RKO (cell line): ENCODE results near the gene ZNF275.
"Not testable (repeated sequence)": the region's sequence is repeated elsewhere in the genome, so short reads cannot be mapped to it uniquely, and the experiment has no call there.

ENCODE experiments used
- DNase-seq: peaks from one replicate; pipeline ENCODE4 v3.0.0-alpha.2; 2016; ENCODE audit warnings: low spot score

ZNF275 gene

DNA sequence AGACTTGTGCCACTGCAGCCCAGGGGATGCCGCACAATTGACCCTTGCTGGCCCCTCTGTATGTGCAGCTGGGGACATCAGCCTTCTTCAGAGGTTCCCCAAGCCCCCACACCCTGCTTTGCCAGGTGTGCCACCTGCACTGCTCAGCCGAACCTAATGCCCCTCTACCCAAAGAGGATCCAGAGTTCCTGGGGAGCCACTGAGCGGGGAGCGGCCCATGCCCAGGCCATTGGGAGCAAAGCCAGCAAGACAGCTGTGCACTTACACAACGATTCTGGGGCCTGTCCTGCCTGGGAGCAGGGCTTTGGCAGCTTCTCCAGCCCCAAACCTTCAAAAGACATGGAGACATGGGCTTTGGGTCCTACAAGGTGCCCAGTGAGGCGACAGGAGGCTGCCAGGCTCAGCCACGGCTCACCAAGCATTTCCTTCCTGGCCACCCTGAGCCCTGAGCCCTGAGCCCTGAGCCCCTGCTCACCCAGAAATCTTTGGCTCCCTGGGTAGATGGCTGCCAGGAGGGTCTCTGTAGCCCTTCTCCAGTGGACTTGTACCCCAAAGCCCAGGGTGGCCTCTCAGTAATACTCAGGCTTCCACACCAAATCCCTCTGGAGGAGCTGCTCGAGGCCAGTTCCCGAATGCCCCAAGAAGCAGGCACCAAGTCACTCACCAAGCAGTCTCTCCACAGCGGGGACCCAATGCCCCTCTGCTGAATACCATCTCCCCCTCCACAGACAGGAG lies 54.2 kb downstream of the ZNF275 start:
- DNase-seq: no peak

DNA sequence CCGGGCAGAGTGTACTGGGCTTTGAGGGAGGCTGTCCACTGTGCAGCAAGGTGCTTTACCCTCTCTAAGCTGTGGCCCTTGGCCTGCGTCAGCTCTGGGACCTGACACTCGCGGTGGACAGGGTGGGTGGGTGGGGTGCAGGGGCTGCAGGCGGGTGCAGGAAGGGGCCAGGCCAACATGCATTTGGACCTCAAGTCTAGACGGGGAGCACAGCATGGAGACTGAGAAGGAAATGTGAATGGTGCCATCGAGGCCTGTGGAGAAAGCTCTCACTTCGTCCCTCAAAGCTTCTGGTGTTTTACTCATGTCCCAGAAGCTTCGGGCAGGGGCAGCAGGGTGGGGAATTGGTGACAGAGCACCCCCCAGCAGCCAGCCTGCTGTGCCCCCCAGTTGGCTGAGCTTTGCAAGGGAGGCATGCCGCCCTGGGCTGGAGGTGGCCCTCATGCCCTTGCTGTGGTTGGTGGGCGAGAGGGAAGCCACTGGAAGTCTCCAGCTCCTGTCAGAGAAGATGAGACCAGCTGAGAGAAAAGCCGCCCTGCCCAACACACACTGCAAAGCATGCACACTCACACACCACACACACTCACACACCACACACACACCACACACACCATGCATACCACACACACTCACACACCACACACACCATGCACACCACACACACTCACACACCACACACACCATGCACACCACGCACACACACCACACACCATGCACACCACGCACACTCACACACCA lies 54.9 kb downstream of the ZNF275 start:
- DNase-seq: no peak

DNA sequence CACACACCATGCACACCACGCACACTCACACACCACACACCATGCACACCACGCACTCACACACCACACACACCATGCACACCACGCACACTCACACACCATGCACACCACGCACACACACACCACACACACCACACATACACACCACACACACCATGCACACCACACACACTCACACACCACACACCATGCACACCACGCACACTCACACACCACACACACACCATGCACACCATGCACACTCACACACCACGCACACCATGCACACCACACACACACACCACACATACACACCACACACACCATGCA lies 55.5 kb downstream of the ZNF275 start:
- DNase-seq: not testable (repeated sequence)

DNA sequence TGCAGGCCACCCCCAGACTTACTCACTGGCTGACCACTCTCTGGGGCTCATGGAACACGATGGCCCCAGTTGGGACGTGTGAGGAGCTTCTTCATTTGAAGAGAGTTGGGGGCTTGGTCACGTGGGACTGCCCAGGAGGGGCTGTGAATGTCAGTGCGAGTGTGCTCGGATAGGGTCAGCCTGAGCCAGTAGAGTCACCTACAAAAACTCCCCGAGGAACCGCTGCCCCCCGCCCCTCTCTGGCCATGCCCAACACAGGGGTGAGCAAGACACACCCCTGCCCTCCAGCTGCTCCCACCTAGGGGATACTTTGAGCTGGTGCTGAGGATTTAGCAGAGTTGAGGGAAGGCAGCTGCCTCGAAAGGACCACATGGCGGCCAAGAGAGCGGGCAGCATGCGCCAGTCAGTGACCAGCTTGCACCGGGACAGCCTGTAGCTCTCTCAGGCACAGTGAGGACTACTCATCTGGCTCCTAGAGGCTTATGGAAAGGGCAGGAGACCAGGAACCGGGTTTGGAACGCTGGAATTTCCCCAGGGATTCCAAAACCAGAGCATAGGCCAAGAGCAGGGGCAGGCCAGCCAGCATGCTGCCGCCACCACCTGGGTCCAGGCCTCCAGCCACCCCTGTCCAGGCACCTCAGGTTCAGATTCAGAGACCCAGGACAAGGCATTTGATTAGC lies 58.8 kb downstream of the ZNF275 start:
- no peak for DNase-seq

DNA sequence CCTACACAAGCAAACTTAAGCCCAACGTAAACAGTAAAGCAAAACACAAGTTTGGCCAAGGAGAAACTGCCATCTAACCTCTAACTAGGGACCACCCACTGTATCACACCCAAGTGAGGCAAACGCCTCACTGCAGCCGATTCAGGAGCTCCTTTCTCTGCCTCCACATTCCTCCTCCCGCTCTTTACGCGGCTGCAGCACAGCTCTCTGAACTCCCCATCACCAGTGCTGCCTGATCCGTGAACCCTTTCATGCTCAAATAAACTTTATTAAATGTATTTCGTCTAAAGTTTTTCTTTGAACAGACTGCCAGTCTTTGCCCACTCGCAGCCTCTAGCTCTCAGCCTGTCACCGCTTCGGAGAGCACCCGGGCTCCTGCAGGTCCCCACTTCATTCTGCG lies 60.7 kb downstream of the ZNF275 start:
- no peak for DNase-seq

DNA sequence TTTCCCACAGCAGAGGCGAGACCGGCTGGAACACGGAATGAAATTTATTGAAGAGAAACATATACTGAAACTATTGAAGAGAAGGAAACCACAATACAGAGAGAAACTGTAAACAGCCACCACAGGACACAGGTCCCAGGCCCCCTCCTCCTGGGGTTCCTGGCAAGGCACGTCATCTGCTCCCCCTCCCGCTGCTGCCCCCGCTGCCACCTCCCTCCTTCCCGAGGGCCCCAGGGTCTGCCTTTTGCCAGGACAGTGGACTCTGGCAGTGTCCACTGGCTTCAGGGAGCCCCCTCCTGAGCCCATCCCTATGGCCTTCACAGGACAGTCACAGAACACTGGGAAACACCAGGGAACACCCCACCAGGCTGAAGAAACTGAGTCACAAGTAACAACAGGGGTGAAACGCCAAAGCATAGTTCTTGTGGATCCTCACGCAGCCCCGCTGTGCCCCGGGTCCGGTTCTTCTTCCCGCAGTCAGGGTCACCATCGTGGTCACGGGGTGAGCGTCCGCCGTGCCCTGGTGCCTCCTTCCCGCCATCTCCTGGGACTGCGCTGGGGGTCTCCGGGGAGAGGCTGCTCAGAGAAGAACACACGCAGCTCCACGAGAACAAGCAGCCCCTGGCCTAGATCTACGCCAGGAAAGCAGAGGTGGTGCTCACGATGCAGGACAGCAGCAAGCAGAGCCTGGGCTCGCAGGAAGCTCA lies 61.8 kb downstream of the ZNF275 start:
- no peak for DNase-seq

DNA sequence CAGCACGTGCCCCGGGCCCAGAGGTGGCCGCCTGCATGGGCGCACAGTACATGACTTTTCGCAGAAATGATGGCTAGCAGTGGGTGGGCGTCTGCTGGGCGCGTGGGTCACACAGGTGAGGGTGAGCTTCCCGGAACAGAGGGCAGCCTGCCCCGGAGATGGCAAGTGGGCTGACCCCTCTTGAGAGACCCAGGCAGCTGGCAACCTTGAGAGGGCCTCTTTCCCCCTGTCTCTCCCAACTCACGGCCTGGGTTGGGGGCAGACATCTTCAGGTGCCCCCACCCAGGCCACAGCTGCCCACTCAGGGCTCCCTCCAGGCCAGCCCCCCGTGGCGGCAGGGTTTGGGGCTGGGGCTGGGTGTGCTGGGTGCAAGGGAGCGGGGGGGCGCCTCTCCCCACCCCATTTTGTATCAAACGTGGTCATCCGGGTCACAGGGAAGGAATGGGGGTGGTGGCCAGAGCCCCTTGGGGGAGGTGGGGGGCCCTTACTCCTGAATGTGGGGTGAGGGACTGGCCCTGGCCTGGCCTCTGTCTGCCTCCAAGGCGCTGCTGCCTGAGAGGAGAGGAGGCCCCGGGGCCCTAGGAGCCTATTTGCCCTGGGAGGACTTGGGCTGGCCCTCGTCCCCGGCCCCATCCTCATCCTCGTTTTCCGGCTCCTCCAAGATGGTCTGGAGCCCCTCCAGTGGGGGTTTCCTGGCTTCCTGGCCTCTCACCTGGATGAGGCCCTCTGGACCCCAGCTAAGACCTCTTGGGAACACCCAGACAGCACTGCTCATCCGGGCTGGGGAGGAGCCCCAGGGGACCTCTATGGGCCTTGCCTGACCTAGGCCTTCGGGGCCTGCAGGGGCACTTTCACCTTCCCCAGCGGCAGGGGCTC lies 62.6 kb downstream of the ZNF275 start:
- DNase-seq: no peak

DNA sequence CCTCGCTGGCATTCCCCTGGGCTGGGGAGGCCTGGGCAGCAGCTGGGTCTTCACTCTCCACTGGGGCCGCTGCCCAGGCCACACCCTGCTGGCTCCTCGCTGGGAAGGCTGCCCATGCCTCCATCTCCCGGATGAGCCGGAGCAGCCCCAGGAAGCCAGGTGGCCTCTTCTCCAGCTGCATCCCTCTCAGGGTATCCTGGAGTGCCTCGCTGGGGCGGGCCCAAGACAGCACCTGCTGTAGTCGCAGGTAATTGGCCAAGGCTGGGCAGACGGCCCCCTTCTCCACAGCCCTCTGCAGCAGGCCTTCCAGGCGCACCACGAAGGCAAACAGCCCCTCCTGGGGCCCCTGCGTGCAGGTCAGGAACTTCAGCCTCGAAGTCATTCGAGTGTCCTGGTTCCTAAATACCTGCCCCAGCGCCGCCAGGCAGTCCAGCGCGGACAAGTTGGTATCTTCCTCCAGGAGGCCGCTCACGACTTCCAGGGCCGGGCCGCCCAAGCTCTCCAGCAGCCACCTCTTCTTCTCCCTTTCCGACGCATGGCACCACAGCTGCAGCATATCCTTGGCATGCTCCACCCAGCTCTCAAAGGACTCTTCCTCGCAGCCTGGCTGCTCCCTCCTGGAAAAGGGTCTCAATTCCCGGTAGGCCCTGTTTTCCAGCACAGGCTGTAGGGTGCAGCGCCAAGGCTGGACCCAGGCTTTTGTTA lies 63.5 kb downstream of the ZNF275 start:
- DNase-seq: no peak

DNA sequence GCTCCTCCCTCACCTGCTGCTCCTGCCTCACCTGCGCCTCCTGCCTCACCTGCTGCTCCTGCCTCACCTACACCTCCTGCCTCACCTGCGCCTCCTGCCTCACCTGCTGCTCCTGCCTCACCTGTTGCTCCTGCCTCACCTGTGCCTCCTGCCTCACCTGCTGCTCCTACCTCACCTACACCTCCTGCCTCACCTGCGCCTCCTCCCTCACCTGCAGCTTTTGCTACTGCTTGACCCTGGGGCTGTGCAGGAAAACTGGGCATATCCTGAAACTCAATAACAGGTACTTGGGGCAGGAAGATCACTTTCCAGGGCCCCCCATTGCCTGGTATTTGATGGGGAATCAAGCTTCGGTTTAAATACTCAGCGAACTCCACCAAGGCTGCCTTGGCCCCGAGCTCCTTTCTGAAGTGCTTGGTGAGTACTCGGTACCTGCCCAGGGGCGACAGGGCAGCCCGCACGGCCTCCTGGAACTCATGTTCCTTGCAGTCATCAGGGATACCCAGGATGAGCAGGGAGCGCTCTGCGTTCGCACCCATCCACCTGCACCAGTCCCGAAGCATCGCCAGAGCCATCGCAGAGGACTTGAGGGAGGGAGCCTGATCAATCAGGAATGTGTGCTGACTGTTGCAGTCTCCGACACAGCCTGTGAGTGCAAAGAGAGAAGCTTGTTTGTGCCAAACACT lies 64.5 kb downstream of the ZNF275 start:
- DNase-seq: no peak

DNA sequence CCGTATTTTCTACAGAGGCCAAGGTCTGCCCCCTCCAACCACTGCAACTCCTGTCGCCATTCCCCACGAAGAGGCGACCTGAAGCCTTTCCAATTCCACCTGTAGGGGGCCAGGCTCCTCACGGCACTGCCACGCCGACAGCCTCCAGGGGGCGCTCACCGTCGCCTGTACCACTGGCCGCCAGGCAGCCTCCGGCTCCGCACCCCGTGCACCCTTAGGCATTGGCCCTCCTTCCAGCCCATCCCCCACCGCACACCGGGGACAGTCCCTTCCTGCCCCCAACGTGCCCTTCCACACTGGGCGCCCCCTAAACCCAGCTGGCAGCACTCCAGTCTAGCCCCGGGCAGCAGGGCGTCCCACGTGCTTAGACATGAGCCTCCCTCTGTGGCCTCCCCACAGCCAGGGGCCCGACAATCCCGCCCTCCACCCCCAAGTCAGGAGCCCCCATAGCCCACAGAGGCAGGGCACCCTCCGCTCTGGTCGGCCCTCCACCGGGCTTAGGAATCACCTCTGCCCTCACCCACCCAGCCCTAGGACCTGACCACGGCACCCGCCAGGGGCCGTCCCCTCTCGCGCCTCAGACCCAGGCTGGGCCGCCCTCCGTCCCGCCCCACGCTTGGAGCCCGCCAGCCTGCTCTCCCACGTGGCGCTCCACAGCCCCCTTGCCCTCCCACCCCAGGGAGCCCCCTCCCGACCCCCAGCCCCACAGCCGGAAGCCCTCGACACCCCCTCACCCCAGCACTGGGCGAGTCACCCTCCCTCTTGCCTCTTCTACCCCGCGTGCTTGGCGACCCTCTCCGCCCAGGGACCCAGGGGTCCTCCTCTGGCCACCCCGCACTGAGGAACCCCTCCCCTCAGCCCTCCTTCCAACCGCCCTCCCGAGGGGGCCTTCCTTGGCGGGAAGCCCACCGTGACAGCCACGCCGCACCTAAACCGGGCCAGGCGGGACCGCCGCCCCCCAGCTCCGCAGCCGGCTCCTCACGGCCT lies 66.5 kb downstream of the ZNF275 start:
- no peak for DNase-seq

DNA sequence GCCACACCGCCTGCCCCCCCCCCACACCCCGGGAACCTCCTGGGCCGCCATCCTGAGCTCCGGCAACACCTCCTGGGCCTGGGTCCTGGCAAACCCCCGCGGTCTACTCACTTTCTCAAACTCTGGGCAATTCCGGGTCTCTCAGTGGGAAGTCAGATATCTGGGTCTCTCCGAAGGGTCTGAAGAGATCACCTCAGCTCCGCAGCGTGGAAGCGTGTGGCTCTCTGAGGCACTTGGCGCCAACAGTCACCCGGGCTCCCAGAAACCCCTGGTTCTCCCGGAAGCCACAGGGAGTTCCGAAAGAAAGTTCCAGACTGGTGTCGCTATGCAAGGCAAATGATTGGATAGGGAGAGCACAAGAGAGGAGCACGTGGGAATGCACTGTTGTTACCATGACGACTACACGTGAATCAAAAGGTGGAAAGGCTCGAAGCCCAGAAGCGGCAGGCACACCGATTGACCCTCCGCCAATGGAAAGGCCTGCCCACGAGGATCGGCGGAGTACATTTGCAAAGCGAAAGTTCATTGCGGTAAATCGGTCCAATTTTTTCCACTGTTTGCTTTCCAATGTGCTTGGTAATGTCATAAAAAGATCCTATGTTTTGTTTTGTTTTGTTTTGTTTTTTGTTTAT lies 67.3 kb downstream of the ZNF275 start, which contains the start of gene PNMA6E:
Gene PNMA6E, minus strand, starts transcription at position 218 of the 632 bp plus-strand sequence. CDS start 2,501 bp downstream, outside the sequence.
- DNase-seq: no peak
